HG03460 (cell line): Measurements from ENCODE around the gene ZFPM1.

Experiments used
- ATAC-seq: cut with Tn5 transposase; IDR thresholded peaks from one replicate; pipeline ENCODE4 v1.9.1; 2021; ENCODE audit not compliant: unreplicated experiment

ZFPM1 gene

DNA sequence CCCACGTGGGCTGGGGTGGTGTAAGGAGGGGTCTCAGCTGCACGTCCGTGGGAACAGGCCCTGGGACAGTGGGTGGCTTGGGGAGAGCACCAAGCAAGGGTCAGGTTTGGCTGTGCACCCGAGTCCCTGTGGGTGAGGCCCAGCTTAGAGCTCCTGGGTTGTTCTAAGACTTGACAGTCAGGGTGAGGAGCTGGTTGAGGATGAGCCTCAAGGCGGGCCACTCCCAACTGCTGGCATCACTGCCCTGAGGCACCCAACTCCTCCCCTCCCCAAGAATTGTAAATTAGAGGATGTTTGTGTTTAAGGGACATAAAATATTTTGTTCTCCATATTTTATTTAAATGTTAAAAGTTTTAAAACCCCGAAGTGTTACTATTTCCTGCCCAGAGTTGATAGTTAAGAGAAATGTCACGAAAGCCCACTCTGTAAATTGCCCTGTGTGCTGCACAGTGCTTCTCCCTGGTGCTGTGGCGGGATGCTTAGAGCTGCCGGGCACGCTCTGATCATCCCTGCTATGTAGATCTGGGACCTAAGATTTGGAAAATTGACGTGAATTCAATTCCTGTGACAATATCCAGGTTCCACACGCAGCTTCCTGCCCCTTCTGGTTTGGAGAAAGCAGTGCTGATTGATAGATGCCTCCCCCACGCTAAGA lies 133.0 kb downstream of the ZFPM1 start:
- no peak for ATAC-seq
